Measurements from ENCODE around the gene CDC45. TPM values are rescaled to one million over a fixed set of nuclear protein-coding genes. Genes with fewer than 3 reads are reported as not detected.
A peak's percentile ranks its signal among the peaks of the same experiment; 100 is the strongest.
"Not testable (repeated sequence)": the region's sequence is repeated elsewhere in the genome, so short reads cannot be mapped to it uniquely, and the experiment has no call there.

Gene CDC45, protein sequence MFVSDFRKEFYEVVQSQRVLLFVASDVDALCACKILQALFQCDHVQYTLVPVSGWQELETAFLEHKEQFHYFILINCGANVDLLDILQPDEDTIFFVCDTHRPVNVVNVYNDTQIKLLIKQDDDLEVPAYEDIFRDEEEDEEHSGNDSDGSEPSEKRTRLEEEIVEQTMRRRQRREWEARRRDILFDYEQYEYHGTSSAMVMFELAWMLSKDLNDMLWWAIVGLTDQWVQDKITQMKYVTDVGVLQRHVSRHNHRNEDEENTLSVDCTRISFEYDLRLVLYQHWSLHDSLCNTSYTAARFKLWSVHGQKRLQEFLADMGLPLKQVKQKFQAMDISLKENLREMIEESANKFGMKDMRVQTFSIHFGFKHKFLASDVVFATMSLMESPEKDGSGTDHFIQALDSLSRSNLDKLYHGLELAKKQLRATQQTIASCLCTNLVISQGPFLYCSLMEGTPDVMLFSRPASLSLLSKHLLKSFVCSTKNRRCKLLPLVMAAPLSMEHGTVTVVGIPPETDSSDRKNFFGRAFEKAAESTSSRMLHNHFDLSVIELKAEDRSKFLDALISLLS
- polyA plus RNA-seq (2013, experiment 1 of 2; ENCODE audit: insufficient read length) = 26.9 TPM
- 2.2 TPM for polyA plus RNA-seq (2013, experiment 2 of 2; ENCODE audit: insufficient read length)

DNA sequence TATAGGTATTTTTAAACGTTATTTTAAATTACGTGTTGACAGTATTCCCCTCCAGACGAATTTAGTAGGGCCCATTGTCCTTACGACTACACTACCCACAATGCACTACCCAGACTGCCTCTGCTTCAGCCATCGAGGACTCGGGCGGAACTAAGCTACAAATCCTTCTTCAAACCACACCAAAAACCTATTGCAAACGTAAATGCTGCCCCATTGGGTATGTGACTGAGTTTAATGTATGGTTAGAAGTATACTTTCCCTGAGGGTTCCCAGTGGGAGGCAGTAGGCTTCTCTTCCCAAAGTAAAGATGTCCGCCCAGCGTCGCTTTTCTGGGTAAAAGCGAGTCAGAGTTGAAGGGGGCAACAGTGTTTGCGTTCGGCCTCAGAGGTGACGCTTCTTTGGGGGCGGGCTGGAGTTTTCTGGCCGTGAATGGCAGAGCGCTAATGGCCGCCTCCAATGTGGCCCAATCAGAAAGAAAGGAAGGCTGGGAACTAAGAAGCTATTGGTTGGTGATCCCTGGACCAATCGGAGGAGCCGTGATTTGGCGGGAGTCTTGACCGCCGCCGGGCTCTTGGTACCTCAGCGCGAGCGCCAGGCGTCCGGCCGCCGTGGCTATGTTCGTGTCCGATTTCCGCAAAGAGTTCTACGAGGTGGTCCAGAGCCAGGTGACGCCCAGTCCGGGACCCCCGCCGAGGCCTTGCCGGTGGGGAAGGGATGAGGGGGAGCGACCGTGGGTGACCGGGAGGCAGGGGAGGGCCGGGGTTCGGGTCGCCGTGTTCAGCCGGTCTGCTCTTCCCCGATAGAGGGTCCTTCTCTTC lies at the start of gene CDC45:
Gene CDC45 (plus strand): TSS at position 566 of the 818 bp plus-strand sequence. CDS start 49 bp downstream, at position 615.
- peak; percentile 99 for DNase-seq

DNA sequence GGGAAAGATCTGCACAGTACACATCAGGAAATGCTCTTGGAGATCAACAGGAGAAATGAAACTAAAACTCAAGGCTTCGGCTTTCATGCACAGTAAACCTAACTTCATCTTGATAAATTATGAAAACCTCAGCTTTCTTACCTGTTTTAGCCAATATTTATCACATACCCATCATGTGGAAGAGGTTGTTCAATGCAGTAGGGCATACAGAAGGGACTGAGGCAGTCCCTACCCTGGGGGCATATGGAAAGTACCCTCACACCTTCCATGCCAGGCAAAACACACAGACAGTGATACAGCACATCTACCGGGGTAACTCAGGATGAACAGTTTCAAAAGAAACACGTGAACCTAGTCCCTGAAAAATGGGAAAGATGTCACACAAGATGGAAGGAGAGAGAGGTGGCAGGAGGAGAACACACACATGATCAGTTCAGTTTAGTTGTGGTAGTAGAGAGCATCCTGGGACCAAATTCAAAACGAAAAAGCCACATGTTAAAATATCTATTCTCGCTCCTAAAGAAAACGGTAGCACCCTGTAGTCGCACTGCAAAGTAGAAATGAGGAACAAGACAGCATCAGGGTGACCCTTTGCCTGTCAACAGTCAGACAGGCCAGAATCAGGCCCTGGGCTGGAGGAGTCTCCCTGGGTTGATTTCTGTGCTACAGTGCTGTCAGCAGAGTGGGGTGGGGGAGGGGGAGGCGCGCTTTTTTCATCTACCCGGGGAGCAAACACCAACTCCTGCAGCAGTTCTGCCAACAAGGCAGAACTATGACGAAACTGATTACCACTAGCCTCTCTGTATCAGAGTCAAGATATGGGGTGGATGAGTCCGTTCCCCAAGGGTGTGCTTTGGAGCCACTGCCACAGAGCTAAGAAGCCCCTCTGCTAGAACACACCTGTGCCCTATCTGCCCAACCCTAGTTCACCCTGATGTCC lies 49.5 kb upstream of the CDC45 start:
- peak; percentile 56 for DNase-seq

DNA sequence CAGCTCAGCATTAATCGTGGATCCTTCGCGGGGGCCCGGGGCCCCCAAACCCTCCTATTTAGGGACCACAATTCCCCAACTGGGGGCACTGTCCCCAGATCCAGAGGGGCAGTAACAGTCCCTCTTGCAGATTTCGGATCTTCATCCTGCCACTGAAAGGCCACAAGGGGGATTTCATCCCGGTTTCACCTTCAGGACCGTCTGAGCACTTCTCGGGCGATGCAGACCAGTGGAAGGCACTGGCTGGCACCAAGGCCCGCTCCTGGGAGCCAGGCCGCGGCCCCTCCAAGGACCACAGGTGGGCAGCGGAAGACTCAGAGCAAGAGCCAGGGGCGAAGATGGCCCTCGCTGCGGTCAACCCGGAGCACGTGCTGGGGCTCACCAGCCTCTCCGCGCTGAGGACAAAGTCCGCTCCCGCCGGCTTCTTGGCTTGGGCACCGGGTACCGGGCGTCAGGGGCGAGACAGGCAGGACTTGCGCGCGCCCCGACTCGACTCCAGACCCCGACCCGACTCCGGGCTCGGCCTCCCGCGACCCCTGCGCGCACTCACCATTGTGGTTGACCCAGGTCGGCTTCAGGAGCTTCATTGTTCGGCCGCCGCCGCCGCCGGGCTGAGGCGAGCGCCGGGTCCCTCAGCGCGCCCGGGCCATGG lies 48.7 kb upstream of the CDC45 start:
- peak; percentile 33 for DNase-seq

DNA sequence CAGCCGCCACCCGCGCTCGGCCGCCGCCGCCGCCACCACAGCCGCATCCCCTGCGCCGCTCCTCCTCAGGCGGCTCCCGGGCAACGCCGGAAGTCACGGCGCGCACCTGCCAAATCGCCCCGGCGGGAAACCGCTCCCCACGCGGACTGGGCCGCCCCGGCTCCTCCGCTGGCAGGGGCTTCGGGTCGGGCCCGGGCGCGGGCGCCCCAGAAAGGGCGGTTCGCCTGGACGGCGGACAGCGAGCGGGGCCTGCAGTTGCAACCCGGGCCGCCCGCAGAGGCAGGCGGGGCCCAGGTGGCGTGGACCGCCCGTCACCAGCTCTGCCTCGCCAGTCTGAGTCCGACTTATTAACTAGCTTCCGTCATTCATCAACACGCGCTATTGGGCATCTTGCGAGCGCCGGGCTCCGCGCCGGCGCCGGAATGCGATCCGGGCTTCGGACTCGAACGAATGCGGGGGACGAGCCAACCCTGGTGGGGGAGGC lies 48.0 kb upstream of the CDC45 start, which contains the start of gene HIRA:
Gene HIRA (minus strand): TSS at position 85 of the 484 bp plus-strand sequence. CDS start 257 bp downstream, outside the sequence.
- peak; percentile 76 for DNase-seq

DNA sequence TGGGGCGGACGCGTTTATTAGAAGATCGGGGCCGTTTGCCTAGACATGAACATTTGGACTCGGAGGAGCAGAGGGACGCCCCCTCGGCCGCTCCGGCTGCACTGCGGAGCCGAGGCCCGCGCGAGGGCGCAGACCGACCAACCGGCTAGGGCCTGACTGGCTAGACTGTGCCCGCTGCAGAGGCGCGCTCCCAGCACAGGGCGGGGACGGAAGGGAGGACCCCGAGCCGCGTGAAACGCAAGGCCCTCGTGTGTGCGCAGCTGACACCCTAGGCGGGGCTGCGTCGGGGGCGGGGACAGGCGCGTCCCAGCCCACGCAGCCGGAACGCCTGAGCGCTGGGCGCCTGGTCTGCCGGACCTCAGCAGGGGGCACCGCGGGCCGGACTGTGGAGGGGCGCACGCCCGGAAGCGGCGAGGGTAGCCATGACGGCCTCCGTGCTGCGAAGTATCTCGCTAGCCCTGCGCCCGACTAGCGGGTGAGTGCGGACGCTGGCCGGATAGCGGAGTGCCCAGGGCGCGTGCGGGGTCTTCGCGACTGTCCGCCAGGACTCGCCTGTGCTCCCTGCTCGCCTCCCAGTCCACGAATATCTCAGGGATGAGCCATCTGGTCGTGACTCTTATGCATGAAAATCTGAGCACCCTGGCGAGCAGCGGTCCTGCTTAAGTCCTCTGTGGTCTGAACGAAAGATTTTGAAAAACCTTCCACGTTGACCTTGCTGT lies 47.4 kb upstream of the CDC45 start, which contains the start of gene MRPL40:
Gene MRPL40 (plus strand): TSS at position 413 of the 719 bp plus-strand sequence. CDS start 10 bp downstream, at position 423.
- DNase-seq = peak; percentile 94

DNA sequence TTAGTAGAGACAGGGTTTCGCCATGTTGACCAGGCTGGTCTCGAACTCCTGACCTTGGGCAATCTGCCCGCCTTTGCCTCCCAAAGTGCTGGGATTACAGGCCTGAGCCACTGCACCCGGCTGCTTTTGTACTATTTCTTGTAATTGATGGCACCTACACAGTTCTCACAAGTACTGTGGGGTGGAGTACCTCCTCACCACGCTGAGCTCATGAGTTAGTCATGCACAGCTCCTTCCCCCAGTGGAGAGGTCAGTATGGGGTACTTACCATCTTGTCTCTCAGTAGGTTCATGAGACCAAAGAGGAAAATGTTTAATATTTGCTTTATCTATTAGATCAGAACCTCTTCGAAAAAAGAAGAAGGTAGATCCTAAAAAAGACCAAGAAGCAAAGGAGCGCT lies 45.3 kb upstream of the CDC45 start:
- DNase-seq = no peak

DNA sequence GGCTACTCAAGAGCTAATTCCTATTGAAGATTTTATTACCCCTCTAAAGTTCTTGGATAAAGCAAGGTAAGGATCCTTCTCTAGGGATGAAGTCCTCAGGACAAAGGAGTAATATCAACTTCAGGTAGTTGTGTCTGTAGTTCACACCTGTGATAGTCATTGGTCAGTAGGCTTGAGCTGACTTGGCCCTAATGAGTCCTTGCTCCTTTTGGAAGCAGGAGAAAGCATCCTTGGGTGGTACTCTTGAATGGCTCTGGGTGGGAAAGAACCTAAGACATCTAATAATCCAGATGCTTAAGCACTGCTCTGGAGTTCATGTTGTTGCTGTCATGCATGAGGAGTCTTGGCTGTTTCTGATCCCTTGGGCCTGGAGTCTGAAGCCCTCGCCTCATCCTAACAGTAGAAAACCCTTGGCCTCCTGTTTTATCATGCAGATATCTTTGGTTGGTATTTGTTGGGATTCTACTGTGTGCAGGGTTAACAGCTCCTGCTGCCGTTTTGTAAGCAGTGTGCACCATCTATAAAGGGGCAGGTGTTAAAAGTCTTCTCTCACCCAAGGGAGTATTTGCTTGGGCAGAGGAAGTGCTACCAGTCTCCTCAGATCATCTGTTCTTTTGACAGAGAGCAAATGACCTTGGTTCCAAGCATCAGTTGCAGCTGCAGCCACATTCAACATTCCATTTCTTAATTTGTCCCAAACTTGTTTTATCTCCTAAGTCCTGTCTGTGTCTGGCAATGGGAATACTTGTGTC lies 44.7 kb upstream of the CDC45 start:
- no peak for DNase-seq

DNA sequence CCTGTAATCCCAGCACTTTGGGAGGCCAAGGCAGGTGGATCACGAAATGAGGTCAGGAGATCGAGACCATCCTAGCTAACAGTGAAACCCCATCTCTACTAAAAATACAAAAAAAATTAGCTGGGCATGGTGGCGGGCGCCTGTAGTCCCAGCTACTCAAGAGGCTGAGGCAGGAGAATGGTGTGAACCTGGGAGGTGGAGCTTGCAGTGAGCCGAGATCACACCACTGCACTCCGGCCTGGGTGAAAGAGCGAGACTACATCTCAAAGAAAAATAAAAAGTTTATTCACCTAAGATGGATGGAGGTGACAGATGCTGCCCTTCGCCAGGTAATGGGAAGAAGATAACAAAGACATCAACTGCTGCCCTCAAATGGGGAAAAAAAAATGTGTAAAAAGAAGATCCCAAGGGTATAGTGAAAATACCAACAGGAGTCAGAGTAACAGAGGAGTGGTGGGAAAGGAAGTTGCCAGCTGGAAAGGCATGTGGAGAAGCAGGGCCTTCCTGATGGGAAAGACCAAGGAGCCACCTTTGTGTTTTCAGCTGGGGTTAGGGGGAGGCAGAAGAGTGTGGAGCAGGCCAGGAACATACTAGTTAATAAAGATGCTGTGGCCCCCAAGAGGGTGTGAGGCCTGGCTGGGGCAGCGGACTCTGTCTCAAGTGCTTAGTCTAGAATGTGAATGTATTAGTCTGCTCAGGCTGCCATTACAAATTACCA lies 43.1 kb upstream of the CDC45 start:
- not testable (repeated sequence) for DNase-seq

DNA sequence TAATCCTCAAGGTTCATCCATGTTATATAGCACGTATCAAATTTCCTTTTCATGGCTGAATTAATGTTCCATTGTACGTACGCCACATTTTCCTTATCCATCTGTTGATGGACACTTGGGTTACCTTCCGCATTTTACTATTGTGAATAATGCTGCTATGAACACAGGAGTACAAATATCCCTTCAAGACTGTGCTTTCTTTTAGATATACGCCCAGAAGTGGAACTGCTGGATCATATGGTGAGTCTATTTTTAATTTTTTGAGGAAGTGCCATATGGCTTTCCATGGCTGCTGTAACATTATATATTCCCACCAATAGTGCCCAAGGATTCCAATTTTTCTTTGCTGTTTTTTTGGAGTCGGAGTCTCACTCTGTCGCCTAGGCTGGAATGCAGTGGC lies 41.4 kb upstream of the CDC45 start:
- no peak for DNase-seq

DNA sequence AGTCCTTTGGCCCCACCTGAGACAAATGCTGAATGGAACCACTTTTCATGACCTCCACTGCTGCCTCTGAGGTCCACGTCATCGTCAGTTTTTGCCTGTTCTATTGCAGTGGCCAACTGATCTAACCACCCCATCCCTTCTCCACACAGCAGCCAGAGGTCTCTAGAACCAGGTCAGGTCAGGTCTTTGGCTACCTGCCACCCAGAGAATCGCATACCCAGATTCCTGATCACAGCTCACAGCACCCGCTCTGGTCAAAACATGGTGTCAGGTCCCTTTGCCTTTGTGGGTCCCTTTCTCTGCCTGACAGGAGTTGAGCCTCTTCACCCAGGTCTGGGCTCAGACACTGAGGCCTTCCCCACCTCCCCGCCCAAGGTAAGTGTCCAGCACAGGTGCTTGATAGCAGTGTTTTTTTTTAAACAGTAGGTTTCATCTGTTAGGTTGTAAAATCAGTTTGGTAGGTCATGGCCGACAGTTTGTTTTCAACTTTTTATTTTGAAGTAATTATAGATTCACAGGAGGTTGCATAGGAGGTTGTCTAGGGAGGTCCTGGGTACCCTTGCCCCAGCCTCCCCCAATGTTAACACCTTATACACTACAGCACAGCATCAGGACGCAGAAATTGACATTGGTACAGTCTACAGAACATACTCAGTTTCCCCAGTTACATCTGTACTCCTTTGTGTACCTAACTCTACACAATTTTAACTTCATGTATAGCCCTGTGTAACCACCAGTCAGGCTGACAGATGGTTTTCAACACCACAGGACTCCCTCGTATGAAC lies 39.1 kb upstream of the CDC45 start:
- no peak for DNase-seq

DNA sequence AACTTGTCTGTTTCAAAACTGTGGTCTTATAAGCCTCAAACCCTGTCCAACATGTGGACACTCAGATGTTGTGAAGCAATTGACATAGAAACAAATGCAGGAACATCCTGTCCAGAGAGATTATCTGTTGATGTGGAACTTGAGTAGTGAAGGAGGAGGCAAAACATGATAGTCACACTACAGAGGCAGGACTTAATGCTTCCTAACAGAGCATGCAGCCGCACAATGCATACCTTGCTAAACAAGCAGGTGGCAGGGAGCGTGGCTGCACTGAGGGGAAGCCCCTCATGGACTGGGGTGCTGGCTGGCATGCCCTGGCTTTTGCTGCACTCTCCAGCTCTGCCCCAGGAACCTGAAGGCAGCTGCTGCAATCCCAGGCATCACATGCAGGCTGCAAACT lies 37.6 kb upstream of the CDC45 start:
- no peak for DNase-seq

DNA sequence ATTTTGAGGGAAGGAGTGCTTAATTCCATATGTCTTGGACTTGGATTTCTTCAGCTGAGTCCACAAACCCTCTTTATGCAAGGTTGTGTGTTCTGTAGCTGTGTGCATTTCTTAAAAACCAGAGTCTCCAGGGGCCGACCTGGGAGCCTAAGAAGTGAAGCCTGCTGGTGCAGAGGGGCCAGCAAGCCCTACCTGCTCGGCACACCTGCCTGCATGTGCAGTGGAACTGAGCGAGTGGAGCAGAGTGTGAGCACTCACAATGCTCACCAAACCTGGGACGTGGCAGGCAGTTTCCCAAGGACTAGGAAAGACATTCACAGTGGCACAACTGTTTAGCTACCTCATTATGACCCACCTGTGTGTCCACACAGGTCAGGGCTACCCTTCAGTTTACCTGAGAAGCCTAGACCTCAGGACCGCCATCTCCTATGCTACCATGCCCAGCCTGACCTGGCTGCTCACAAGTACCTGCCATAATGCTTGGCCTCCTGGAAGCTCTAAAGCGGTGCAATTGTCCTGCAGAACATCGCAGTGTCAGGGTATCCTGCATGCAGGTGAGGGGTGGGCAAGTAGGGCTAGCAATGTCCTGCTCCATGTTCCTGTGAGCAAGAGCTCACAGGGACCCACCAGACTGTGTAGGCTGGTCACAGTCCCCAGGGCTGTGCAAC lies 36.0 kb upstream of the CDC45 start:
- no peak for DNase-seq

DNA sequence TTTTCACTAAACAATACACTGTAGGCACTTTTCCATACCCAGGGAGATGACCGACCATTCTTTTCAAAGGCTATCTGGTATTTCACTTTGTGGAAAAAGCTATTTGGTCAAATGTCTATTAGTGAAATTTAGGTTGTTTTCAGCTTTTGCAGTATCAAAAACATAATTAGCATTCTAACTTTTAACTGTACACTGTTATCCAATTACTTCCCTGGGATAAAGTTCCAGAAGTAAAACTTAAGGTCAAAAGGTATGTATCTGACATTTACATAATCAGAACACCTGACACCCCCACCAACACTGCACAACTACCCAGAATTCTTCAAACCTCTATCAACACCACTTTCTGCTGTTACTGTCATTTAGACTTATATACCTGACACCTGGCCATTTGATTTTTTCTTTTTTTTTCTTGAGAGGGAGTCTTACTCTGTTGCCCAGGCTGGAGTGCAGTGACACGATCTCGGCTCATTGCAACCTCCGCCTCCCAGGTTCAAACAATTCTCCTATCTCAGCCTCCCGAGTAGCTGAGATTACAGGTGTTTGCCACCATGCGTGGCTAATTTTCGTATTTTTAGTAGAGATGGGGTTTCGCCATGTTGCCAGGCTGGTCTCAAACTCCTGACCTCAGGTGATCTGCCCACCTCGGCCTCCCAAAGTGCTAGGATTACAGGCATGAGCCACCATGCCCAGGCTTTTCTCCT lies 34.3 kb upstream of the CDC45 start:
- DNase-seq = not testable (repeated sequence)

DNA sequence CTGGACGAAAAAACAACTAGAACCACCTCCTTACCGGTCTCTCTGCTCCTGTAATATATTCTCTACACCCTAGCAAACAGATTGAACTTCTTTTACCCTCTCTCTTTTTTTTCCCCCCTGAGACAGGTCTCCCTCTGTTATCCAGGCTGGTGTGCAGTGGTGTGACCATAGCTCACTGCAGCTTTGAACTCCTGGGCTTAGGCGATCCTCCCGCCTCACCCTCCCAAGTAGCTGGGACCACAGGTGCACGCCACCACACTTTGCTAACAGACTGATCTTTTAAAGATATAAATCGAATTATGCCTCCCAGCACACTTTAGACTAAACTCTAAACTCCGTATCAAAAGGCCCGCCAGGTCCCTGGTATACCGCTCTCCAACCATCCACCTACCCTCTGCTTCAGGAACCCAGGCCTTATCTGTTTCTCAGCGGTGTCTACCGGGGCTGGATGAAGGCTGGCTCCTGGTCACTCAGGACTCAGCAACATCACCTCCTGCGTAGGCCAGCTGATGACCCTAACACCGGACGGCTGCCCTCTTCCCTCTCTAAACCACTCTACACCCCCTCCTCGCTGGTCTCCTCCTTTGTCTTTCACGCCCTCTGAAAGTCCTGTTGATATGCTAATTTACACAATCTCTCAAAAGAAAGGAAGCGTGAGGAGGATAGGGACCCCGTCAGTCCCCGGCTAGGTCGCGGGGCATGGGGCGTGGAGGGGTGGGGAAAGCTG lies 33.0 kb upstream of the CDC45 start:
- peak; percentile 32 for DNase-seq

DNA sequence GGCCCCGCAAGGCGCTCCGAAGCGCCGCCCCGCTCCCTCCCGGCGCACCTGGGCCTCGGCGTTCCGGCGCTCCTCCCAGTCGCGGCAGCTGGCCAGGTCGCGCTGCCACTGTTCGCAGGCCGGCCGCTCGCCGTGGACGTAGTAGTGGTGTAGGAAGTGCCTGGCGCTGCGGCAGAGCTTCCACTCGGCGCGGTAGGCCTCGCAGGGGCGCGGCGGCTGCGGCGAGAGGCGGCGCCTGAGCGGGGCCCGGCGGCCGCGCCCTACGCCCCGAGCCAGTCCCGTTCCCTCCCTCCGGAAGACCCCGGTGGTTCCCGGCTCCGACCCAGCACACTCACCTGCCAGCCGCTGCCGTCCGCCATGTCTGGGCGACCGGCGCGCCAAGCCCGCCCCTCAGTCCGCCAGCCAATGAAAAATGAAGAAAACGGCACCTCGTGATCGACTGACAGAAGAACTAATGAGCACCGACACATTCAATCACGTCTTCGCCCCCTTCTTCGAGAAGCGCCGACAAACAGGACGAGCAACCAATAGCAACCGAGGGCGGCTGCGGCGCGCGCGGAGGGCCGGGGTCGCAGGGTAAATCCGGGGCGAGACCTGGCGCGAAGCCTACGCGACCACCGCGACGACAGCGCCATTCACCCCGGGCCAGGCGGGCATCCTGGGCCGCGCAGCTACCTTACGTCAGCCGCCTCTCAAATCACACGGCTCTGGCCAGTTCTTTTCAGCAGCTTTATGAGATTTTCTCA lies 32.2 kb upstream of the CDC45 start, which contains the start of gene C22orf39:
Gene C22orf39 (minus strand): TSS at position 382 of the 746 bp plus-strand sequence. CDS start 23 bp downstream, at position 359.
- DNase-seq = peak; percentile 93
